Measurements from ENCODE around the gene ANGPTL8. TPM values are rescaled to one million over a fixed set of nuclear protein-coding genes. Genes with fewer than 3 reads are reported as not detected.

Gene ANGPTL8
- total RNA-seq: not detected in 2 replicates

DNA sequence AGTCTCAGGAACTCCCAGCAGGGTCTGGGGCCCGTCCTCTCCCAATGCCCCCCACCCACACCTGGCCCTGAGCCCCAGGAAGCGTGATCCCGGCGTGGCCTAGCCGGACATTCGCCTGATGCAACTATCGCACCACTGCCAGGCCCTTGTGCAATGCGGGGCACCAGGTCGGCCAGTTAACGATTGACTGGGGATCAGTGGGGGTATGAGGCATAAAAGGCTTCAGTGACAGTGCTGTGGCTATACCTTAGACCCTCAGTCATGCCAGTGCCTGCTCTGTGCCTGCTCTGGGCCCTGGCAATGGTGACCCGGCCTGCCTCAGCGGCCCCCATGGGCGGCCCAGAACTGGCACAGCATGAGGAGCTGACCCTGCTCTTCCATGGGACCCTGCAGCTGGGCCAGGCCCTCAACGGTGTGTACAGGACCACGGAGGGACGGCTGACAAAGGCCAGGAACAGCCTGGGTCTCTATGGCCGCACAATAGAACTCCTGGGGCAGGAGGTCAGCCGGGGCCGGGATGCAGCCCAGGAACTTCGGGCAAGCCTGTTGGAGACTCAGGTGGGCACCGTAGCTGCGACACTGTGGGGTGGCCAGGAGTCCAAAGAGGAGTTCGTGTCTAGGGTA, at the start of gene ANGPTL8:
ANGPTL8 (plus strand) TSS at position 243 of the 624 bp plus-strand sequence; CDS start at position 262, 19 bp downstream.
- Histone ChIP-seq H3K4me3 (ENCODE audit: low read depth, low read length) (no peak within 1 kb of the TSS), H3K27me3 (ENCODE audit: control insufficient read depth, insufficient read depth, low read length) (no peaks in the 10 kb centered on the region), H3K36me3 (ENCODE audit: control insufficient read depth, insufficient read depth, low read length) (no peaks in the 10 kb centered on the region)
- TF ChIP-seq CTCF (IDR thresholded peaks at IDR 0.05; ENCODE audit: insufficient read depth, low read length, poor library complexity, severe bottlenecking): no peak
- DNase-seq (ENCODE audit: low read depth): no peak

DNA sequence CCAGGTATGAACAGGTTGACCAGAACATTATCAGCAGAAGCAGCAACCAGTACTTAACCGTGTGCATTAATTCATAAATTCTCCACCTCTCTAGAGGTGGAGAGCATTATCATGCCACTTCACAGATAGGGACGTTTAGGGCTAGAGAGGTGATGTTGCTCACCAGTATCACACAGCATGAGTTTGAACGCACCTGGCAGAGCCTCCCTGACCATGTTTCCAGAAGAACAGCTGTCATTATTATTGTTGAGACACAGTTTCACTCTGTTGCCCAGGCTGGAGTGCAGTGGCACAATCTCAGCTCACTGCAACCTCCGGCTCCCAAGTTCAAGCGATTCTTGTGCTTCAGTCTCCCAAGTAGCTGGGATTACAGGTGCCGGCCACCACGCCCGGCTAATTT, 48.9 kb upstream of the ANGPTL8 start:
- no peak for DNase-seq (ENCODE audit: low read depth)
- Histone ChIP-seq H3K27me3 (ENCODE audit: control insufficient read depth, insufficient read depth, low read length) (no peaks in the 10 kb centered on the region), H3K36me3 (ENCODE audit: control insufficient read depth, insufficient read depth, low read length) (no peaks in the 10 kb centered on the region), H3K4me3 (ENCODE audit: low read depth, low read length) (no peak overlapping the region)
- no peak for TF ChIP-seq CTCF (IDR thresholded peaks at IDR 0.05; ENCODE audit: insufficient read depth, low read length, poor library complexity, severe bottlenecking)

DNA sequence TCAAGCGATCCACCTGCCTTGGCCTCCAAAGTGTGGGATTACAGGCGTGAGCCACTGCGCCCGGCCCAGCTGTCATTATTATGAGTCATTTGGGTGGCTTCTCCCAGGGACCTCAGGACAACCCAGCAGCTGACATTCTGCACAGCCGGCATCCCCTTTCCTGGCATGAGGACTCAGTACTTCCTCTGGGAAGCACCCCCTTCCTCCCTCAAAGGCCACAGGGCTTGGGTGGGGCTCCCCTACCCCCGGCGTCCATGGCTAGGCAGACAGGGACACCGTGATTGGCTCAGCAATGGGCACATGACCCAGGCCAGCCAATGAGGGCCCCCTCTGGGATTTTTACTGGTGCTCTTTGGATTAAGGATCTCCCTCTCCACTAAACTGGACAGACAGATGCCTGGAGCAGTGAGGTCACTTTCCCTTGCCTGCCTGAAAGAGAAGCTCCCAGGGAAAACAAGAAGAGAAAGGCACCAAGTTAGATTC, 48.1 kb upstream of the ANGPTL8 start:
- no peak for TF ChIP-seq CTCF (IDR thresholded peaks at IDR 0.05; ENCODE audit: insufficient read depth, low read length, poor library complexity, severe bottlenecking)
- Histone ChIP-seq H3K27me3 (ENCODE audit: control insufficient read depth, insufficient read depth, low read length) (no peaks in the 10 kb centered on the region), H3K4me3 (ENCODE audit: low read depth, low read length) (no peak overlapping the region), H3K36me3 (ENCODE audit: control insufficient read depth, insufficient read depth, low read length) (no peaks in the 10 kb centered on the region)
- no peak for DNase-seq (ENCODE audit: low read depth)

GRCh38 chr19:11191934-11192333, 47.5 kb upstream of the ANGPTL8 start:
- H3K4me3 ChIP-seq (ENCODE audit: low read depth, low read length): no peak overlapping the region
- no peak for DNase-seq (ENCODE audit: low read depth)
- H3K36me3 ChIP-seq (ENCODE audit: control insufficient read depth, insufficient read depth, low read length): no peaks in the 10 kb centered on the region
- no peak for TF ChIP-seq CTCF (IDR thresholded peaks at IDR 0.05; ENCODE audit: insufficient read depth, low read length, poor library complexity, severe bottlenecking)
- H3K27me3 ChIP-seq (ENCODE audit: control insufficient read depth, insufficient read depth, low read length): no peaks in the 10 kb centered on the region

- Histone ChIP-seq H3K27me3 (ENCODE audit: control insufficient read depth, insufficient read depth, low read length) (no peaks in the 10 kb centered on the region), H3K4me3 (ENCODE audit: low read depth, low read length) (no peak overlapping the region), H3K36me3 (ENCODE audit: control insufficient read depth, insufficient read depth, low read length) (no peaks in the 10 kb centered on the region)
These were observed 46.2 kb upstream of the ANGPTL8 start for GRCh38 chr19:11192957-11193939.

More at GRCh38 chr19:11192957-11193939, 46.2 kb upstream of the ANGPTL8 start:
- no peak for DNase-seq (ENCODE audit: low read depth)
- no peak for TF ChIP-seq CTCF (IDR thresholded peaks at IDR 0.05; ENCODE audit: insufficient read depth, low read length, poor library complexity, severe bottlenecking)

All from kidney epithelial cell (primary cell).